Measurements from ENCODE around the gene TOX2.

TOX2 gene

GRCh38 chr20:44113618-44114376 is 199.1 kb downstream of the TOX2 start:
- DNase-seq: peak; percentile 54

GRCh38 chr20:44115181-44115580 is 200.5 kb downstream of the TOX2 start:
- DNase-seq: no peak

- no peak for DNase-seq
Measured at GRCh38 chr20:44115762-44116644, 201.4 kb downstream of the TOX2 start.

GRCh38 chr20:44117296-44118184 is 202.9 kb downstream of the TOX2 start:
- no peak for DNase-seq

GRCh38 chr20:44118185-44119033 is 203.8 kb downstream of the TOX2 start:
- no peak for DNase-seq

Data from NCI-H146 (cell line).